ENCODE results near the gene MCC.
"Not testable (repeated sequence)": the region's sequence is repeated elsewhere in the genome, so short reads cannot be mapped to it uniquely, and the experiment has no call there.

MCC gene

GRCh38 chr5:113490317-113490716 is 2.1 kb upstream of the MCC start:
- DNase-seq (ENCODE audit: low read depth): no peak

DNA sequence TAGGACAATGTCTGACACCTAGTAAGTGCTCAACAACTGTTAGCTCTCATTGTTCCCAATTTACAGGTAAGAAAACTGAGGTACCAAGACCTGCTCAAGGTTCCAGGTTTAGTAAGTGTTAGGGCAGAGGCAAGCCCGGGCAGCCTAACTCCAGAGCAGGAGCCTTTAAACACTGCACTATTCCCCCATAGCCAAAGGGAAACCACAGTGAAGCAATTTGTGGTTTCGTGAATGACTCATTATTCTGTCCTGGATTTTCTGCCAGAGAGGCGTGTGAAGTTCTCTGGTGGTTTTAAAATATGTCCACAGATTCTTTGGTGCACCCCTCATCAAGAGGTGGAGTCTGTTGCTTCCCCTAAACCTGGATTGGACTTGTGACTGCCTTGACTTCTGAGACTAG is 1.0 kb upstream of the MCC start:
- DNase-seq (ENCODE audit: low read depth): no peak

DNA sequence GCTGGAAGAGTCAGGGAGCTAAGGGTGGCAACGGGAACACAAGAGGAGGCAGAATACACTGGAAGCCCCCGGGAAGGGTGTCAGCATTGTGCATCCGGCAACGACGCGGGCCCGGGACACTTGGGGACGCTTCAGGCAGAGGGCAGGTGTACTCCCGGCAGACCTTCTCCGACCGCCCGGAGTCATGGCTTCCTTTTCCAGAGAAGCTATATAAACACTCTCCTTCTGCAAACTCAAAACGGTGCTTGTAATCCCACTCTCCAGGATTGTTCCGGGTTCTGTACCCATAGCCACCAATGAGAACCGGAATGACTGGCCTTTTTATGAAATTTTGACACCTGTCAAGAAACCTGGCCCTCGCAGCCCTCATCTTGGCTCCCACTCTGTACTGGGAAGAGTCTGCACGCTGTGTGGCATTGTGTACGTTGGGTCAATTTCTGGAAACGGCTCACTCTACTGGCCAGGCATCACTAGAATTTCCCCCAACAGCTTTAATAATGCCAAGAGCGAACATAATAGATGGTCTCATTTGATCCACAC is 462 bp upstream of the MCC start:
- no peak for DNase-seq (ENCODE audit: low read depth)

GRCh38 chr5:113487416-113487780 is 855 bp downstream of the MCC start:
- DNase-seq (ENCODE audit: low read depth): no peak

DNA sequence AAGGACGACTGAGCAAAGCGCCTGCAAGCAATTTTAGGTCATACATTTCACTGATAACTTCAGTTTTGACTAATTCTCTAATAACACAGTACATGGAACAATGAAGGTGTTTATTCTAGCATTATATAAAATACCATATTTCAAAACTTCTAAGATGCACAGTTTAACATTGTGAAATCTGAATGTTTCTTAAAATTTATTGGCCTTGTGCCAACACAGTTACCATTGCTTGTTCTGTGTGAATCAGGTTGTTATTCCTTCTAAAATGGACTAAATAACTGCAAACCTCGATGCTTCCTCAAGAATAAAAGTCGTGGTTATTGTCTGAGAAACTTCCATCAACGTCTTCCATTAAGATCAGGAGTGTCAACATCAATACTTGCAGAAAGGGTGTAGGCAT is 8.0 kb downstream of the MCC start:
- no peak for DNase-seq (ENCODE audit: low read depth)

DNA sequence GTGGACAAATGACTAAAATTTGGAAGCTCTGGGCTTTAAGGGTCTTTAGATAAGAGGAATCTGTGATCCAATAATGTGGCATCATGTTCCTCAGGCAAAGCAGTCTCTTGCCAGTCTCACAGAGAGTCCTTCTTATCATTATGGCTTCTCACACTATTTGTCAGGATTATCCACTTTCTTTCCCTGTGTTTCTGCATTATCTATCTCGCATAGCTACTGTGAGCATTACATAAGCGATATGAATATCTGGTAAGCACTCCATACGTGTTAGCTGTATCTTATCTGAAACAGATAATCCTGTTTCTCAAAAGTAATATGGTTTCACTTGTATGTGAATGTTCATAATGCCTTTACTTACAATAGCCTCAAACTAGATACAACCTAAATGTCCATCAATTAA is 9.6 kb downstream of the MCC start:
- DNase-seq (ENCODE audit: low read depth): no peak

GRCh38 chr5:113474100-113474728 is 14.0 kb downstream of the MCC start:
- no peak for DNase-seq (ENCODE audit: low read depth)

DNA sequence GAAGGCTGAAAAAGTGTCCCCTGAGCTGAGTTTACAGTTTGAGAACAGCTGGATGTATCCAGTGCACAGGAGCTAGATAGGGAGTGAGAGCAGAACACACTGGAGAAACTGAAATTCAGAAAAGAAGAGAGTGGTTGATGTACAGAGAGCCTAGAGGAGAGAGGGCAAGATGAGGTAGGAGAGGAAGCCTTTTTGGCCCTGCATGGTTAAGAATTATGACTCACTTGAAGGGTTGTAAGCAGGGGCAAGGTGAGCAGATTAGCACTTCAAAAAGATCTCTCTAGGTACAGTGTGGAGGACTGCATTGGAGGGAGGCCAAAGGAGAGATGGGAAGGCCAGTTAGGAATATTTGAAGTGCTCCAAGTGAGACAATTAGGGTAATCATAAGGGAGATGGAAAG is 25.2 kb downstream of the MCC start:
- DNase-seq (ENCODE audit: low read depth): no peak

DNA sequence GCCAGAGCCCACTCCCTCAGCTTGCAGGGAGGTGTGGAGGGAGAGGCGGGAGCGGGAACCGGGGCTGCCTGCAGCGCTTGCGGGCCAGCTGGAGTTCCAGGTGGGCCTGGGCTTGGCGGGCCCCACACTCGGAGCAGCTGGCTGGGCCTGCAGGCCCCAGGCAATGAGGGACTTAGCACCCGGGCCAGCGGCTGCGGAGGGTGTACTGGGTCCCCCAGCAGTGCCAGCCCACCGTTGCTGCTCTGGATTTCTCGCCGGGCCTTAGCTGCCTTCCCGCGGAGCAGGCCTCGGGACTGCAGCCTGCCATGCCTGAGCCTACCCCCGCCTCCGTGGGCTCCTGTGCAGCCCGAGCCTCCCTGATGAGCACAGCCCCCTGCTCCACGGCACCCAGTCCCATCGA is 31.1 kb downstream of the MCC start:
- not testable (repeated sequence) for DNase-seq (ENCODE audit: low read depth)

GRCh38 chr5:113452941-113453340 is 35.3 kb downstream of the MCC start:
- no peak for DNase-seq (ENCODE audit: low read depth)

- DNase-seq (ENCODE audit: low read depth): no peak
These were observed 36.5 kb downstream of the MCC start for GRCh38 chr5:113451797-113452196.

- DNase-seq (ENCODE audit: low read depth): no peak
These were observed 37.3 kb downstream of the MCC start for GRCh38 chr5:113450929-113451328.

DNA sequence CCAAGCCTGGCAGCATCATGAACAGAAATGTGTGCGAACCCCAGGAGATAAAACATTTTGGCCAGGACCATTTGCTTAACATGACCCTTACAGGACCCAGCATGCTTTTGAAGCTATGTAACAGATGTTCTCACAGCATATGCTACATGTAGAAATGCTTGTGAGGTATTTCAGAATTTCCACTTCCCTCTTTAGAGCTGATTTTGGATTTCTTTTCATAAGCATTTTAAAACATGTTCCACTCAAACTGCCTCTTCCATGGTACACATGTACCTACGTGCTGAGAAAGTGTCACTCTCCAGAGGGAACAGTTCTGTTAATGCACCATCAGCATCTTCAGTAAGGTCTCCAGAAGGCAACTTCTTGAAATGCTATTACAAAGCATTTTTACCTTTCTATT is 37.8 kb downstream of the MCC start:
- no peak for DNase-seq (ENCODE audit: low read depth)

DNA sequence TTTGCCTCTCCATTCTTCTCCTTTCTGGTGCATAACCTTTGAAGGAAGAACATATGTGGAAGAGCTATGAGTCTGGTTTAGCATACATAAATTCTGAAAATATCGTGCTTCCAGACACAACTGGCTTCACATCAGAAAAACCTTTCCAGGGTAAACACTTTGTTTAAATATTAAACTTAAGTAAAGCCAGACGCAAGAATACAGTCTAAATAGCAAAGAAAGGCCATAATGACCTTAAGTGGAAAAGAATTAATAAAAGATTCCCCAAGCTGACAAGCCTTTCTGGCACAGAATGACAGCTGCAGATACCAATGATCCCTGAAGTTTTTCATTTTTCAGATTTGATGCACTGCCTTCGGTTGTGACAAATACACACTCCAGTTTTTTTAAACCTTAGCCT is 40.0 kb downstream of the MCC start:
- no peak for DNase-seq (ENCODE audit: low read depth)

DNA sequence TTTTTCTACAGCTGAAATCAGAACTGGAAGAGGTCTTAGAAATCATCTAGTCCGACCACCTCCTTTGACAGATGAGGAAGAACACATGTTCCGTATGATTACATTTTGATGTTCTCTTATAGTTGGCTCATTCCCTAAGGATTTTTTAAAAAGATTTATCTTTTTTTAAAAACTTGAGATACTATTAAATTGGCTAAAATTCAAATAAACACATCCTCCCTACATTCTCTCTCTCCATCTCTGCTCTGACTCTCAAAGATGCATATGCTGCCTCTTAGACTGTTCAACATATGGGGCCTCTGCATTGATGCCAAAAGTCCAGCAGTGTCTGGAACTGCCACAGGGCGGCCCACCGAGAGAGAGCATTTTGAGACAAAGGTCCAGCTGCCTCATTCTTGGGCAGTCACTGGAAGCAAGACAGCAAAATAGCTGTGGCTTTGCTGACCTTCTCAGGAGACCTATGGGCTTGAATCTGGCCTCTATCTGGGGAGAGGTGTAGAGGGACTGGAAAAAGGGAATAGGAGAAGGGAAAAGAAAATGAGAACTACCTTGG is 40.7 kb downstream of the MCC start:
- DNase-seq (ENCODE audit: low read depth): no peak

- no peak for DNase-seq (ENCODE audit: low read depth)
These were observed 41.8 kb downstream of the MCC start for GRCh38 chr5:113446358-113446927.

- DNase-seq (ENCODE audit: low read depth): no peak
These were observed 51.1 kb downstream of the MCC start for GRCh38 chr5:113437111-113437510.

DNA sequence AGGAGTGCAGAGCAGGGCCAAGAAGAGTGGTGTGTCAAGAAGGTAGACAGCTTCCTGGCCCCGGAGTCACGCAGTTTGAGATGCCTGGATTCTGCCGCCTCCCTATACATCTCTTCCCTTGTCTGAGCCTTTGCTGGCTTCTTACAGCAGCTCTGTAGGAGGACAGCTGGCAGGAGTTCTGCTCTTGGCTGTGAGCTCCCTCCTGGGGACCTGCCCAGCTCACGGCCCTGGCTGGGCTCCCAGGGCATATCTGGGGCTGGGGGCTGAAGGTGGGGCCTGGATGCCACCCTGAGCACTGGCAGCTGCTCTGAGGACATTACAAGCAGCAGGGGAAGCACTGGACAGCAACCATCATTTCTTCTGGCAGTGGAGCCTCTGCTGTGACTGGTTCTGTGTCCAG is 52.7 kb downstream of the MCC start:
- DNase-seq (ENCODE audit: low read depth): no peak

DNA sequence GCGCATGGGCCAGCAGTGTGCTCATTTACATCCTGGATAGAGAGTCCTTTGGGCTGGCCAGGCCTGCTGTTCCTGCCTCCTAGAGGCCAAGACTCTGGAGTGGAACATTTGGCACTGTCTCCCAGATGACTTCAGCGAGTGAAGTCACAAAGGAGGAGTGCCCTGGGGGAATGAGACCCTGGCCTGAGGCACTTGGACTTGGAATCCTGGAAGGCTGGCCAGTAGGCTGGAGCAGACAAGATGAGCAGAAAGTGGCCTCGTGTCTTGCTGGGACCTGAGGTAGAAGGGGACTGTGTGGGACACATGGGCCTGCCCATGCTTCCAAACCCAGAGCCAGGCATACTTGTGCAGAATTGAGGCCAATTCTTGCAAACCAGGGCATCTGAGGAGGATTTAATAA is 53.4 kb downstream of the MCC start, which contains the start of gene TSSK1B:
Gene TSSK1B (minus strand): TSS at position 101 of the 400 bp plus-strand sequence. CDS start 150 bp downstream, outside the sequence.
- no peak for DNase-seq (ENCODE audit: low read depth)

- DNase-seq (ENCODE audit: low read depth): no peak
These were observed 54.2 kb downstream of the MCC start for GRCh38 chr5:113433862-113434612.

DNA sequence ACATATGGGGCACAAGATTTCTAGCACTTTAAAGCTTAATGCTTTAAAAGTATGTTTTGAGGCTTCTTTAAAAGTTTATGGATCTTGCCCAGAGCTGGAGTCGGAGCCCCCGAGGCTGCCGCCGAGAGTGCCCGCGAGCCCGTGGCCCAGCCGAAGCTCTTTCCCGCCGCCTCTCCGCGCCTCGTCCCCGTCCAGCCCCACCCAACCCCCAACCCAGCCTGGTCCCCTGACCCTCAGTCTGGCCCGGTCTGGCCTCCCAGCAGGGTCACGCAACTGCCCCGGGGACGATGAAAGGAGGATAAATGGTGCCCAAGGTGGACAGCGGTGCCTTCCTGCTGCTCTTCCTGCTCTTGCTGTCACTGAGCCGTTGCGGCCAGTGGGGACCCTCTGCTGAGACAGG is 55.2 kb downstream of the MCC start:
- no peak for DNase-seq (ENCODE audit: low read depth)

- DNase-seq (ENCODE audit: low read depth): no peak
These were observed 60.2 kb downstream of the MCC start for GRCh38 chr5:113427871-113428574.
